ENCODE data around the gene ZFPL1. TPM values are rescaled to one million over a fixed set of nuclear protein-coding genes. Genes with fewer than 3 reads are reported as not detected.

ZFPL1 gene
- total and polyA plus RNA-seq, 9 of the 15 experiments (the other 6 are each of a cell fraction or from before 2014, with no cell fraction given) = 3.7 to 37.5 (median 22.7) TPM

- no peak for TF ChIP-seq FOXO4 (CRISPR knock-in tag; IDR thresholded peaks at IDR 0.05)
- TF ChIP-seq ZNF778 (CRISPR knock-in tag; IDR thresholded peaks at IDR 0.05) = no peak
- TF ChIP-seq RBM22 (IDR thresholded peaks at IDR 0.05; ENCODE audit: low read depth, low read length, poor library complexity, severe bottlenecking) = no peak
- no peak for TF ChIP-seq NCOA4 (IDR thresholded peaks at IDR 0.05; ENCODE audit: partially characterized antibody)
- TF ChIP-seq CREBBP (IDR thresholded peaks at IDR 0.05; ENCODE audit: low read depth, low read length) = no peak
- no peak for TF ChIP-seq SMARCA5 (IDR thresholded peaks at IDR 0.05)
- 0 out of 2 replicates have a peak, but pooled peaks have one; percentile 44 for TF ChIP-seq ETV5 (CRISPR knock-in tag; IDR thresholded peaks at IDR 0.05; ENCODE audit: low read depth)
- TF ChIP-seq RERE (CRISPR knock-in tag; IDR thresholded peaks at IDR 0.05; ENCODE audit: borderline replicate concordance) = no peak
- TF ChIP-seq MCM3 (IDR thresholded peaks at IDR 0.05) = no peak
- no peak for TF ChIP-seq TRIM28 (IDR thresholded peaks at IDR 0.05)
- TF ChIP-seq ESRRA (IDR thresholded peaks at IDR 0.05; ENCODE audit: borderline replicate concordance, low read depth) = no peak
- no peak for TF ChIP-seq ZNF184 (CRISPR knock-in tag; IDR thresholded peaks at IDR 0.05)
- 0 out of 2 replicates have a peak, but pooled peaks have one; percentile 34 for TF ChIP-seq ATF6 (CRISPR knock-in tag; IDR thresholded peaks at IDR 0.05)
- peak; percentile 17; the same call in 1 of the 2 replicates for TF ChIP-seq CTBP1 (IDR thresholded peaks at IDR 0.05; ENCODE audit: borderline replicate concordance)
Observed at GRCh38 chr11:65132988-65133700, 49.1 kb downstream of the ZFPL1 start (continued).

Measured in K562 (cell line).